Glutamatergic neuron (in vitro differentiated cells): ENCODE data around the gene RAPGEF2. TPM values are rescaled to one million over a fixed set of nuclear protein-coding genes. Genes with fewer than 3 reads are reported as not detected.

Experiments
- DNase-seq: peaks from one replicate; pipeline ENCODE4 v3.0.0; 2022
- H3K27ac Mint-ChIP-seq: one replicate; pipeline ENCODE4 v1.8.0; 2020; ENCODE audit warnings: mild to moderate bottlenecking, mixed read lengths, inconsistent platforms; ENCODE audit not compliant: unreplicated experiment
- H3K27me3 Mint-ChIP-seq: one replicate; pipeline ENCODE4 v1.8.0; 2020; ENCODE audit warnings: mild to moderate bottlenecking, moderate library complexity, mixed read lengths, inconsistent platforms; ENCODE audit not compliant: unreplicated experiment
- H3K36me3 Mint-ChIP-seq: one replicate; pipeline ENCODE4 v1.8.0; 2020; ENCODE audit warnings: mild to moderate bottlenecking, mixed read lengths, inconsistent platforms; ENCODE audit not compliant: unreplicated experiment
- H3K4me1 Mint-ChIP-seq: one replicate; pipeline ENCODE4 v1.8.0; 2020; ENCODE audit warnings: mild to moderate bottlenecking, low read depth, mixed read lengths, inconsistent platforms; ENCODE audit not compliant: unreplicated experiment
- H3K4me3 Mint-ChIP-seq: one replicate; pipeline ENCODE4 v1.8.0; 2020; ENCODE audit warnings: mild to moderate bottlenecking, mixed read lengths, inconsistent platforms; ENCODE audit not compliant: unreplicated experiment
- H3K9me3 Mint-ChIP-seq: one replicate; pipeline ENCODE4 v1.8.0; 2020; ENCODE audit warnings: mild to moderate bottlenecking, moderate library complexity, mixed read lengths, inconsistent platforms; ENCODE audit not compliant: unreplicated experiment
- CTCF ChIP-seq: fragments of 200-600 bp; sonication (generic); IDR thresholded peaks from one replicate; pipeline ENCODE4 v1.5.0; 2021; ENCODE audit not compliant: partially characterized antibody, unreplicated experiment
- total RNA-seq: library from RNA; stranded (reverse); fragmentation: NEBNext Ultra II Directional; extraction: Animal tissue kit (Norgen Biotek cat#: 25700); gene quantifications from one replicate; pipeline ENCODE4 v1.2.1, GENCODE V29; 2021; ENCODE audit not compliant: unreplicated experiment

RAPGEF2 gene
- total RNA-seq, 1 donor from 2014 or later = 58.4 TPM

GRCh38 chr4:159334461-159334860, 231.6 kb downstream of the RAPGEF2 start:
- peaks cover 10% of the 10 kb centered on the region for H3K36me3 Mint-ChIP-seq
- H3K9me3 Mint-ChIP-seq = no peaks in the 10 kb centered on the region
- no peak for DNase-seq
- H3K4me1 Mint-ChIP-seq = no peaks in the 10 kb centered on the region
- H3K27me3 Mint-ChIP-seq = peaks cover 2% of the 10 kb centered on the region
- H3K27ac Mint-ChIP-seq = no peak overlapping the region
- H3K4me3 Mint-ChIP-seq = no peak overlapping the region
- no peak for TF ChIP-seq CTCF

DNA sequence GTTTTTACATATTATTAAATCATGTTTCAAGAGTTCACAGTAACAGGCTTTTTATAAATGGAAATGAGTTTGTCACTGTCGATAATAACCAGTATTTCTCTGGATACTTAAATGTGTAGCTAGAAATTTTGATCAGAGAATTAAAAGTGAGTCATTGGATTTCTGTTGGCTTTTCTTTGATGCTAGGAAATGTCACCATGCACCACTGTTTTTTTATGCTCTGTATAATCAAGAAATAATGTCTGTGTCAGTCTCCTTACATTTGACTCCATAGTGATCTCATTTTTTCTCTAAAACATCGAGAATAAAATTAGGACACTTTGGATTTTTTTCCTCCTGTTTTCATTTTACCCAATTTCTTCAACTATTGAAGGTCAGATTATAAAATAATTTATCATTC, 234.2 kb downstream of the RAPGEF2 start:
- no peak overlapping the region for H3K27ac Mint-ChIP-seq
- no peaks in the 10 kb centered on the region for H3K4me1 Mint-ChIP-seq
- no peaks in the 10 kb centered on the region for H3K9me3 Mint-ChIP-seq
- H3K36me3 Mint-ChIP-seq = peaks cover 10% of the 10 kb centered on the region
- peaks cover 2% of the 10 kb centered on the region for H3K27me3 Mint-ChIP-seq
- no peak for DNase-seq
- no peak for TF ChIP-seq CTCF
- H3K4me3 Mint-ChIP-seq = no peak overlapping the region

GRCh38 chr4:159341522-159341921, 238.6 kb downstream of the RAPGEF2 start:
- TF ChIP-seq CTCF = no peak
- Mint-ChIP-seq H3K27ac (no peak overlapping the region), H3K4me1 (no peaks in the 10 kb centered on the region), H3K36me3 (no peaks in the 10 kb centered on the region), H3K4me3 (no peak overlapping the region), H3K9me3 (no peaks in the 10 kb centered on the region), H3K27me3 (no peaks in the 10 kb centered on the region)
- DNase-seq = no peak

GRCh38 chr4:159342374-159342773, 239.5 kb downstream of the RAPGEF2 start:
- Mint-ChIP-seq H3K4me1 (no peaks in the 10 kb centered on the region), H3K36me3 (no peaks in the 10 kb centered on the region), H3K27ac (no peak overlapping the region), H3K4me3 (no peak overlapping the region), H3K27me3 (no peaks in the 10 kb centered on the region), H3K9me3 (no peaks in the 10 kb centered on the region)
- no peak for TF ChIP-seq CTCF
- no peak for DNase-seq

GRCh38 chr4:159343116-159343515, 240.2 kb downstream of the RAPGEF2 start:
- H3K4me3 Mint-ChIP-seq = no peak overlapping the region
- H3K36me3 Mint-ChIP-seq = no peaks in the 10 kb centered on the region
- H3K27me3 Mint-ChIP-seq = no peaks in the 10 kb centered on the region
- no peak for TF ChIP-seq CTCF
- no peaks in the 10 kb centered on the region for H3K9me3 Mint-ChIP-seq
- DNase-seq = no peak
- H3K27ac Mint-ChIP-seq = no peak overlapping the region
- H3K4me1 Mint-ChIP-seq = no peaks in the 10 kb centered on the region
